ENCODE results near the gene KAT14.
"Not testable (repeated sequence)": the region's sequence is repeated elsewhere in the genome, so short reads cannot be mapped to it uniquely, and the experiment has no call there.

The KAT14 gene

DNA sequence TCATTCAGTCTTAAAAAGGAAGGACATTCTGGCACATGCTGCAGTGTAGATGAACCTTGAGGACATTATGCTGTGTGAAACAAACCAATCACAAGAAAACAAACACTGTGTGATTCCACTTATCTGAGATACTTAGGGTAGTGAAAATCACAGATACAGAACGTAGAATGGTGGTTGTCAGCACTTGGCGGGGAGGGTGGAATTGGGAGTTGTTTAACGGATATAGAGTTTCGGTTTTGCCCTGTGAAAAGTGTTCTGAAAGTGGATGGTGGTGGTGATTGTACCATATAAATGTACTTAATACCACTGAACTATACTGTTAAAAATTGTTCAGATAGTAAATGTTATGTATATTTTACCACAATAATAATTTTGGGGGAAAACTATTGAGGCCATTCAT lies 18.4 kb downstream of the KAT14 start:
- no peak for DNase-seq

DNA sequence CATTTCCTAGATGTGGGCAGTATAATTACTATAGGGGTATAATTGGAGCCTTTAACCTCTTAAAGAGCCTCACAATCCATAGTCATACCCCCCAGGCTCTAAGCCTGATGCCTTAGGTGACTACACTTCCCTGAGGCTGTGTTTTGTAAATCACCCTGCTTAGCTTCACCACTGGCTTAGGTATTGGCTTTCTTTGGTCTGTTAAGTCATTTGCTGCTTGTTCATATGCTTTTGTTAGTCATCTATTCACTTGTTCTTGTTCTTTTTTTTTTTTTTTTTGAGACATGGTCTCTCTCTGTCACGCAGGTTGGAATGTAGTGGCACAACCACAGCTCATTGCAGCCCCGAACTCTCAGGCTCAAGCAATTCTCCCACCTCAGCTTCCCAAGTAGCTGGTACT lies 26.7 kb downstream of the KAT14 start:
- no peak for DNase-seq

DNA sequence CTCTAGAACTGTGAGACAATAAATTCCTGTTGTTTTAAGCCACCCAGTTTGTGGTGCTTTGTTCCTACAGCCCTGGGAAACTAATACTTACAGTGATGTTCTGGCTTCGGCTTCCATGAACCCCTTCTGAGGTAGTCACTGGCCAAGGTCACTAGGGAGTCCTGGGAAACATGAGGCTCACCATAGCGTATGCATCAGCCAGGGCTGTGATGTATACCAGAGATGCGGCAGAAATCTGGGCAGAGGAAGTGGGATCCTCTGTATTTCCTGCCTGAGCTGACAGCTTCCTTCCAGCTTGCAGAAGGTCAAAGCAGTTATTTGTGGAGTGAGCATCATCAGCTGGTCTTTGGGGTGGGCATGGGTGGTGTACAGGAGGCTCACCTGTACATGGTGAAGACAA lies 27.9 kb downstream of the KAT14 start:
- DNase-seq: no peak

DNA sequence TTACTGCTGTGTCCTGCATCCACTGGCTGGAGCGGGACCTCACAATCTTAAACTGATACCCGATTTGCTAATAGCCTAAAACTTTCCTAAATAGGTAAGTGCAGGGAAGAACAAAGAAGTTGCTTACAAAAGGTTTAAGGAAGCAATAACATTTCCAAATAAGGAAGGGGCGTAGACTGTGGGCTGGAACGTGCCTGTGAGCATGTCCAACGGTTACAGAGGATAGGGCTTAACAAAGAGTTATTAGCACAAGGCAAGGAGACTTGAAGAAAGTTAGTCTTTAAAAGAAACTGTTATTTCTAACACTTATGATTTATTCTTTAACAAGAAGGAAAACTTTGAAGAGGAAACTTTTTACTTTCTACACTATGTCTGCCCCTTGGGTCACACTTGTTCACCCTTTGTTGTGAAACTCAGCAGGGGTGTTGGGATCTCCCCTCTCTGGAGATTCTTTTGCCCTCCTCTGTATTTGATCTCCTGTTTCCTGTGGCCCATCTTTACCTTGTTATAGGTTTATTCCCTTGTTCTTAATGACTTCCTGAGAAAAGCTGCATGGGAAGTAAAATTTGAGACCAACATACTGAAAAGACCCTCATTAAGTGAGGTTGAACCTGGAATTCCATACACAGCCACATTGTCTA lies 28.7 kb downstream of the KAT14 start:
- no peak for DNase-seq

DNA sequence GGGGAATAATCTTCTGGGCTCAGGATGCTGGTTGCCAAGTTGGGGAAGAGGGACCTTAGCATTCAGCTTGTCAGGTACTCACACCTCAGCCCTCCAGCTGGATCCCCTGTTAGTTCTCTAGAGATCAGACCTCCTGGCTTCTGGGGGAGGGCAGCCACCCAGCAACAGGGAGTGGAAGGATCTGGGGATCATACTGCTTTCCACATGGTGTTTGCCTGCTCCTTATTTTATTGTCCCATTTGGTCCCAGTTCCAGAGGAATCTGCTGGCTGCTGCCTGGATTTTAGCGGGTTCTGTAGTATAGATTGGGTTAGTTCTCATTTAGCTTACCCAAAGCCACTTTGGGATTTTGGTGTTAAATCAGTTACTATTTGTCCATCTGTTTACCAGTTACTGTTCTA lies 29.3 kb downstream of the KAT14 start:
- no peak for DNase-seq

DNA sequence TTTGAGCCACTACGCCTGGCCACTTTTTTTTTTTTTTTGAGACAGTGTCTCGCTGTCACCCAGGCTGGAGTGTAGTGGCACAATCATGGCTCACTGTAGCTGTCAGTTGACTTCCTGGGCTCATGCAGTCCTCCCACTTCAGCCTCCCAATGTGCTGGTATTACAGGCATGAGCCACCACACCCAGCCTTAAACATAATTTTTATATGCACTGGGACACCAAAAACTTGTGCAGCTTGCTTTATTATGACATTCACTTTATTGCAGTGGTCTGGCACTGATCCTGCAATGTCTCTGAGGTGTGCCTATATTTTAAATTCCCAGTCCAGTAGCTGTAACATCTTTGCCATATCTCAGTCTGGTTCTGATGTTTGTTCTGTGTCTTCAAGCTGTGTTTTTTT lies 34.7 kb downstream of the KAT14 start:
- no peak for DNase-seq

DNA sequence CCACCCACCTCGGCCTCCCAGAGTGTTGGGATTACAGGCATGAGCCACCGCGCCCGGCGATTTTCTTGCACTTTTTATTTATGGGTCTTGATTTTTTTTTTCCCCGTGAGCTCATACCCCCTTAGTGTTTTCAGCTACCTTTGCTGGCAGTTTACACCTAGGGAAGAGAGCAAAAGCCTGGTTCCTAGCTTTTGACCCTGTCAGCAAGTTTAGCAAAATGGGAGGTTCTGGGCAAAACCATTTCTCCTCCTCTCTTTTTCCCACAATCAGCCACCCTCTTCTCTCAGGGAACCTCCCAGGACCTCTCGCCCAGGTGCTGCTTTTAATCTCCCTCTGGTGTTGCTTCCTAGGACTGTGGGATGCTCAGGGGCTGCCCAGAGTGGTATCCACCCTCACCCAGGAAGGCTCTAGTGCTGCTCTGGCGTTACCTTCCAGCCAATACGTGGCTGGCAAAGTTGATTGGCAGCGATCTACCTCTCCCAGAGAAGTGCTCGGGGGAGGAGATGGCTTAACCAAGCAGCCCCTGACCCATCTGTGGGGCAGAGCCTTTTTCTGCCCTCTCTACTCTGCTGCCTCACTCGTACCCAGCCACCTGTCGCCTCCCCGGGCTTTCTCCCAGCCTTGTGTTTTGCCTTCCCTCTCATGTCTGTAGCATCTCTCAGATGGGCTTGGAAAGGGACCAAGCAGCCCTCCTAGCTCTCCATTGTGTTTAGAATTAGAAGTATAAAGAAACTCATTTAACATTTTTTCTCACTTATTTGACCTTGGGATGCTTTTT lies 37.4 kb downstream of the KAT14 start:
- DNase-seq: no peak

DNA sequence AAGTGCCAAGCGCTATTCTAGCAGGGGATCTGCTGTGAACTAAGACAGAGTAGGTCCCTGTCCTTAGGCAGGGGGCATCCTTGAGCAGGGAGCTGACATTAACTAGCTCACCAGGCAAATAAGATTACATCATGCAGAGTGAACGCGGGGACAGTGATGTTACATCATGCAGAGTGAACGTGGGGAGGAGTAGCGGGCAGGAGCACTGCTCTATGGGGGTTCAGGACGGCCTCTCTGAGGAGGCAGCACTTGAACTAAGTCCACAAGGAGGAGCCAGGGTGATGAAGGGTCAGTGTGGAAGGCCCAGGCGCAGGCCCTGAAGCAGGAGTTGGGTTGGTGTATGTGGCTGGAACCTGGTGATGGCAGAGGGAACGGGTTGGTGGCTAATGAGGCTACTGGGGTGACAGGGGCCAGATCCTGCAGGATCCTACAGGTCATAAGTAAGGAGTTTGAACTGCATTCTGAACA lies 38.7 kb downstream of the KAT14 start:
- no peak for DNase-seq

DNA sequence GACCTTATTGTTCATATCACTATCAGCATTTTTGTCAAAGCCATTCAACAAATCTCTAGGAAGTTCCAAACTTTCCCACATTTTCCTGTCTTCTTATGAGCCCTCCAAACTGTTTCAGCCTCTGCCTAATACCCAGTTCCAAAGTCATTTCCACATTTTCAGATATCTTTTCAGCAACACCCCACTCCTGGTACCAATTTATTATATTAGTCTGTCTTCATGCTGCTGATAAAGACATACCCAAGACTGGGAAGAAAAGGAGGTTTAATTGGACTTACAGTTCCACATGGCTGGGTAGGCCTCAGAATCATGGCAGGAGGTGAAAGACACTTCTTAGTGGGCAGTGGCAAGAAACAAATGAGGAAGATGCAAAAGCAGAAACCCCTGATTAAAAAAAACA lies 42.7 kb downstream of the KAT14 start:
- DNase-seq: not testable (repeated sequence)

DNA sequence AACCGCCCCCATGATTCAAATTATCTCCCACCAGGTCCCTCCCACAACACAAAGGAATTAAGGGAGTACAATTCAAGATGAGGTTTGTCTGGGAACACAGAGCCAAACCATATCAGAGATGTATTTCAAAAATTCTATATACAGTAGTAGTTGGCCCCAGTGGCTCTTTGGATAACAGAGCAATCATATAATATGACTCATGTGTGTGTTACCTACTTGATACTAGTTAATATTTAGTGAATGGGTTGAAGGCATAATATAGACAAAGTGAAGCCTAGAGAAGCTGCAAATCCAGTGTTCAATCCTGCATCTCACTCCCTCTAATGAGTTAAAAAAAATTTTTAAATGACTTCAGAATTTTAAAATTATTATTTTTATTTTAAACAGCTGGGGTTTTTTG lies 43.2 kb downstream of the KAT14 start:
- no peak for DNase-seq

DNA sequence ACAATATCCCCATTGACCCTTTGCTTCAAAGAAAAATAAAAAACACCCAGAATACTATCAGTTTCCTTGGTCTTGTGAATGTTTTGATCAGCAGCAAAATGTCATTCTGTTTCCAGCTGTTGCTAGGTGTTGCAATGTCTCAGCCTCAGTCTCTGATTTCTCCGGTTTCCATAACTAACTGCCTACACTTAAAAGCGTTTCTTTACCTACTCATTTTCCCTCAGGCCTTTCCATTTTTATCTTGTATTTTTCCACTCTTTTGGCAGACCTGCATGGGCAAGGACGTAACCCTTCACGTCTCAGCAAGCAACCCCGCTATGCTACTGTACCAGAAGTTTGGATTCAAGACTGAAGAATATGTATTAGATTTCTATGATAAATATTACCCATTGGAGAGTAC lies 49.4 kb downstream of the KAT14 start:
- DNase-seq: no peak

DNA sequence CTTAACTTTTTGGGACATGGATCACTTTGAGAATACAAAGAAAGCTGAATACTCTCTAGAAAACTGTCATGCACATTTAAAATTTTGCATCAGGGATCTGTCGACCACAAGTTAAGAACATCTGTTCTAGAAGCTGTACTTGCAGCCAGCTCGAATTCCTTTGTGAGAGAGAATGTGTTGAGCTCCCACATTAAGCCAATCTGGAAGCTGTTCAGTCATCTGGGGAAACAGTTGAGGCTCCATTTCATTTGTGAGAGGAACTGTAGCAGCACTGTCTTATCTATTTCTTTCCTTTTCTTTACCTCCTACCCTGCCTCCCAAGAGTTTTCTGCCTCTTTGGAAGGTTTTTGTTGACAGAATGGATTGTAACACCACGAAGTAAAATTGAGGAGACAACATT lies 50.8 kb downstream of the KAT14 start:
- DNase-seq: no peak

DNA sequence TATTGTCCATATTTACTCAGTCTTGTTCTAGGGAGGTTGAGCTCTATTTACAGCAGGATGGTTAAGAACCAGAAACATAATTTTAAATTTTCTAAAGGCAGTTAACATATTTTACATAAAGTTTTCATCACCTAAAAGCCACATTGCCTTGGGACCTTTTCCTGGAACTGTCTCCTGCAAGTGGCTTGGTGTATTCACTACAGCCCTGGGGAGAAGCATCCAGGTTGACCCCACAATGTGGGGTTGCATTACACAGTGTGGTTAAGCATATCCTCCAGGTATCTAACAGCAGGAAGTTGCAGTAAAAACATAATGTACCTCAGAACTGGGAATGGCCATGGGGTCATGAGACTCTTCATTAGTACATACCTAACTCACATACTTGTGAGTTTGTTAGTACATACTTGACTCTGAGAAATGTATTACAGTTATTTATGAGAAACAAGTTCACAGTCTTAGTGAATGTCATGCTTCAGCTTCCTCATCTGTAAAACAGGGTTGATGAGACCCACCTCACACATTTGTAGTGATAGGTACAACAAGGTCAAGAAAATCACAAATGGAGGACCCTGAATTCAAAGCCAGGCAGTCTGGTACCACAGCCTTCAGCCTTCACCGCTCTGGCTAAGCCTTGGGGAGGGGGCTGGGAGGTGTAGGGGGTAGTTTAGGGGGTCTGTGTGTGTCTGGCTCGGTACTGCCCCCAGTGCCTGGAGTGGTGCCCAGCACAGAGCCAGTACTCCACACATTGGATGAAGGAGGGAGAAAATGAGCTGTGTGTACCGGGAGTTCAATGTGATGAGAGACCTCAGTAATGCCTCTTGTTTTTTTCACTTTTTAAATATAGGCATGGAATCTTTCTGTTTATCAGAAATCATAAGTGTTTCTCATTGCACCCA lies 52.9 kb downstream of the KAT14 start:
- no peak for DNase-seq

DNA sequence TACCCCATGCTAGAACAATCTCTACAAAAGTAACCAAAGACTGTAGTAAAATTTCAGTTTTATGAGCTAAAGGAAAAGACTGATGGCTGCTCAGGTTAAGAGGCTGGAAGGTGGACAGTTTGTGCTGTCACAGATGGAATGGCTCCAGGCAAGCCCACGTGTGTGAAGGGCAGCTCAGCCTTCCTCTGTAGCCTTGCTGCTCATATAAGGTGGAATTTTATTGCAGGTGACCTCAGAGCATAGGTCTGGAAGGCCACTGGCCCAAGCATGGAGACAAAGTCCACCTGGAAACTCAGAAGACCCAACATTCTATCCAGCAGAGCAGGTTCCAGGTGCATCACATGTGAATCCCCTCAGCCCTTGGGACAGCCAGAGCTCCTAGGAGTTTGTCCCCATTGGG lies 53.6 kb downstream of the KAT14 start:
- no peak for DNase-seq

DNA sequence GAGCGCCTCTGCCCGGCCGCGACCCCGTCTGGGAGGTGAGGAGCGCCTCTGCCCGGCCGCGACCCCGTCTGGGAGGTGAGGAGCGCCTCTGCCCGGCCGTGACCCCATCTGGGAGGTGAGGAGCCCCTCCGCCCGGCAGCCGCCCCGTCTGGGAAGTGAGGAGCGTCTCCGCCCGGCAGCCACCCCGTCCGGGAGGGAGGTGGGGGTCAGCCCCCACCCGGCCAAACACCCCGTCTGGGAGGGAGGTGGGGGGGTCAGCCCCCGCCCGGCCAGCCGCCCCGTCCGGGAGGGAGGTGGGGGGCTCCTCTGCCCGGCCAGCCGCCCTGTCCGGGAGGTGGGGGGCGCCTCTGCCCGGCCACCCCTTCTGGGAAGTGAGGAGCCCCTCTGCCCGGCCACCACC lies 56.8 kb downstream of the KAT14 start:
- DNase-seq: not testable (repeated sequence)

DNA sequence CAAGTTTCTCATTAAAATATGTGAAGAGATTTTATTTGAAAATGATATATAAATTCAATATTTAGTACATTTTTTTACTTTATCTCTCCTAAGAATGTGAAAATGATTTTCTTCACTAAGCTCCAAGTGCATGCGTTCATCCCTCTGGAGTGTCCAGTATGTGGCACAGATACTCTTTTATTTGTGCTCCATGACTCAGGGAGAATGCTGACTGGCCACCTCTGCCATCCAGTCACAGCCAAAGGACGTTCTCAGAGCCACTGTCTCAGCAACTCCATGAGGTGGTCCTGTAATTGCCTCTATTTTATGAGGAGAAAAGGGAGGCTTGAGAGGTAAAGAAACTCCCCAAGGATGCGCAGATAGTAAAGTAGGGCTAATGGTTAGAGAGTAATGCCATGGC lies 58.3 kb downstream of the KAT14 start:
- DNase-seq: no peak

DNA sequence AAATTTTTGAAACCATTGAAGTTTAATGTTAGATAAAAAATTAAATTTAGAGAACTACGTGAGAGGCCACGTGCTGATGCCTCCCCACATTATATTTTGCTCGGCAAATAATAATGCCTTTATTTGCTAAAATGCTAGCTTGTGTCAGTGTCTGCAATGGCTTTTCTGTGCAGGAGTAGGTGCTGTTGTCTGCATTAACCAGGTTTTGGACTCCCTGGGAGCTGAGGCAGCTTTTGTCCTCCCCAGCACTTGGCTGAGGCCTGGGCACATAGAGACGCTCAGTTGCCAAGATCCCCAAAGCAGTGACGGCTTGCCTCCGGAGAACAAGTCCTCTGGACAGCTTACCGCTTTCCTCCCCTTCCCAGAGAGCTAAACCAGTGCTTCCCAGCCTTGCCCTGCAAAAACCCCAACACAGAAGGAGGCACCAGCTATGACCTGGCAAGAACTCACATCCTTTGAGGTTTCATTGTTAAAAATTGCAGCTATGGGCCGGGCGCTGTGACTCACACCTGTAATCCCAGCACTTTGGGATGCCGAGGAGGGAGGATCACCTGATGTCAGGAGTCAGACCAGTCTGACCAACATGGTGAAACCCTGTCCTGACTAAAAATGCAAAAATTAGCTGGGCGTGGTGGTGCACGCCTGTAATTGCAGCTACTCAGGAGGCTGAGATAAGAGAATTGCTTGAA lies 59.9 kb downstream of the KAT14 start:
- DNase-seq: no peak

DNA sequence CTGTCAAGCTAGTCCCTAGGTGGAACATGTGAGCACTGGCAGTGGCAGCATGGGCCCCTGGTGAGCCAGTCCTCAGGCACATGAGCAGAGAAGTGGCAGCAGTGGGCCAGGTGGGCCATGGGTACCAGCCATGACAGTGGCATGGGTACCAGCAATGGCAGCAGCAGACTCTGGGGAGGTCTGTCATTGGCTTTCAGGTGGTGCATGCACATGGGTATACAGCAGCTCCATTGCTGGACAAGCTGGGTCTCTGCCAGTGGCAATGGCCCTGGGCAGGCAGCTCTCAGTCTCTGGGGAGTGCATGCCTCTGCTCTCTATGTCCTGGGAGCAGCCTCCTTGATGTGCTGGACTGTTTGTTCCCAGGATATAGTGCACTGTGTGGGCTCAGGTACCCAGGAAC lies 65.3 kb downstream of the KAT14 start:
- no peak for DNase-seq

DNA sequence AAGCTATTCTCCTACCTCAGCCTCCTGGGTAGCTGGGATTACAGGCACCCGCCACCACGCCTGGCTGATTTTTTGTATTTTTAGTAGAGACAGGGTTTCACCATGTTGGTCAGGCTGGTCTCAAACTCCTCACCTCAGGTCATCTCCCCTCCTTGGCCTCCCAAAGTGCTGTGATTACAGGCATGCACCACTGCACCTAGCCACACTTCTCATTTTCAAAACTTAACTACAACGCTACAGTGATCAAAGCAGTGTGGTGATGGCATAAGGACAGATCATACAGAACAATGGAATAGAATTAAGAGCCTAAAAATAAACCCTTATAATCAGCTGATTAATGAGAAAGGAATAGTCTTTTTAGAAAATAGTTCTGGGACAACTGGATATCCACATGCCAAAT lies 66.0 kb downstream of the KAT14 start:
- not testable (repeated sequence) for DNase-seq

DNA sequence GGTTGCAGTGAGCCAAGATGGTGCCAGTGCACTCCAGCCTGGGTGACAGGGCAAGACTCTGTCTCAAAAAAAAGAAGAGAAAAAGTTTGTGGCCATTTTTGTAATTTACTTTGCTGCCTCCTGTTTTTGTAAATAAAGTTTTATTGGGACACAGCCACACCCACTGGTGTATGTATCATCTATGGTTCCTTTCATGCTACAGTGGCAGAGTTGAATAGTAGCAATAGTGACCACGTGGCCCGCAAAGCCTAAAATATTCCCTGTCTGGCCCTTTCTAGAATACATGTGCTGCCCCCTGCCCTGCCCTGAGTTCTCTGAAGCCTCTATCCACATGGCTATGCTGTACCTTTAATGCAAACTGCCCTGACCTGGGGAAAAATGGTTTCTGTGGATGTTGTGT lies 75.3 kb downstream of the KAT14 start:
- no peak for DNase-seq

DNA sequence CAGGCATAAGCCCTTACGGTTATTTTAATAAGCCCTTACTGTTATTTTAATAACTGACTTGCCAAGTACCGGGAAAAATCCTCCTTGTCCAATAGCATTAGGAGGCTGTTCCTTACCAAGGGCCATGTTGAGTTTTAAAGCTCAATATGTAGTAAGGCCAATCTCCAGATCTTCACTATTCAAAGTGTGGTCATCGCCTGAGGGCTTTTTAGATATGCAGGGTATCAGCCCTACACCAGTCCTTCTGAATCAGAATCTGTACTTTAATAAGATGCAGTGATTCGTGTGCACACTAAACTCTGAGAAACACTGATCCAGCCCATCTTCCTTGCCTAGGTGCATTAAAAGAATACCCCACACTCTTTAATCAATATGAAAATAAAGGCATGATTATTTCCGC lies 77.9 kb downstream of the KAT14 start:
- DNase-seq: no peak

DNA sequence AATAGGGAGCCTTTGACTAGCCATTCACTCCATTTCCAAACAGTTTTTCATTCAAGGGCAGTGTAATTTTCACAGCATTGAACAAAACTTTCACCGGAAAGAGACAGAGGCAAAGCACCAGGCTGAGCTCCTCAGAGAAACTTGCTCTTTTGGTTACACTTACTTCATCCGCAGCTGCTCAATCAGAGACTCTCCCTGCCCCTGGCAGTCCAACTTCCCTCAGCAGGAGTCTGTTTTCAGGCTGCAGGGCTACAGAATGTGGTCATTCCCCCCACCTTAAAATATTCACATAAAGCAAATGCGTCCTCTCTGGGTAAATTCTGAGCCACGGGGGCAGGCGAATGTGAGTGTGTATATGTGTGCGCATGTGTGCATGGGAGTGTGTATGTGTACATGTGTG lies 80.6 kb downstream of the KAT14 start:
- no peak for DNase-seq

DNA sequence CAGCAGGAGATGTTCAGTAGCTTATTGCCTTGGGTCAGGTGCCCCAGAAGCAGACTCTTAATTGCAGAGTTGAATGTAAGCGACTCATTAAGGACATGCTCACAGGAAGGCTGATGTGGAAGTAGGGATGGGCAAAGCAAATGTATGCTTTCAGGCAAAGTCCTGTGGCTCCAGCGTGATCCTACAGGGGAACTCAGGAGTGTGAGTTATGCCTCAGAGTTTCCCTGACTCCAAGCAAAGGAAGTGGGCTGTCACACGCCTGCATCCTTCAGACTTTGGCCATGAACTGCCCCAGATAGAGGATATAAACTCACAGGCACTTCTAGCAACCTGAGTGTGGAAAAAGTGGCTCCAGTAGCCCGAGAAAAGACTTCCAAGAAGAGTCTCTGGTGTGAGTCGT lies 85.7 kb downstream of the KAT14 start:
- no peak for DNase-seq

Measured in NCI-H187 treated with DMSO at 0.1 percent for 48 hours (cell line).